ENCODE data around the gene GADD45B.

Gene GADD45B

GRCh38 chr19:2507109-2507508 is 31.2 kb downstream of the GADD45B start:
- CTCF ChIA-PET, result interaction anchor here (1.7 kb wide), 1 partner anchor 9 kb away, joined by 6 read pairs; no protein-coding TSS in a partner anchor
- DNase-seq (ENCODE audit: low read depth, low spot score), result no peak
- TF ChIP-seq, protein P1, sequence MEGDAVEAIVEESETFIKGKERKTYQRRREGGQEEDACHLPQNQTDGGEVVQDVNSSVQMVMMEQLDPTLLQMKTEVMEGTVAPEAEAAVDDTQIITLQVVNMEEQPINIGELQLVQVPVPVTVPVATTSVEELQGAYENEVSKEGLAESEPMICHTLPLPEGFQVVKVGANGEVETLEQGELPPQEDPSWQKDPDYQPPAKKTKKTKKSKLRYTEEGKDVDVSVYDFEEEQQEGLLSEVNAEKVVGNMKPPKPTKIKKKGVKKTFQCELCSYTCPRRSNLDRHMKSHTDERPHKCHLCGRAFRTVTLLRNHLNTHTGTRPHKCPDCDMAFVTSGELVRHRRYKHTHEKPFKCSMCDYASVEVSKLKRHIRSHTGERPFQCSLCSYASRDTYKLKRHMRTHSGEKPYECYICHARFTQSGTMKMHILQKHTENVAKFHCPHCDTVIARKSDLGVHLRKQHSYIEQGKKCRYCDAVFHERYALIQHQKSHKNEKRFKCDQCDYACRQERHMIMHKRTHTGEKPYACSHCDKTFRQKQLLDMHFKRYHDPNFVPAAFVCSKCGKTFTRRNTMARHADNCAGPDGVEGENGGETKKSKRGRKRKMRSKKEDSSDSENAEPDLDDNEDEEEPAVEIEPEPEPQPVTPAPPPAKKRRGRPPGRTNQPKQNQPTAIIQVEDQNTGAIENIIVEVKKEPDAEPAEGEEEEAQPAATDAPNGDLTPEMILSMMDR (IDR thresholded peaks at IDR 0.05; ENCODE audit: insufficient read depth, low read length, missing control alignments), result no peak
- POLR2A ChIA-PET, result interaction anchor here (0.6 kb wide), 1 partner anchor 29 kb away, joined by 3 read pairs; no protein-coding TSS in a partner anchor
- H3K4me3 ChIP-seq (ENCODE audit: low read depth, low read length), result no peak overlapping the region

DNA sequence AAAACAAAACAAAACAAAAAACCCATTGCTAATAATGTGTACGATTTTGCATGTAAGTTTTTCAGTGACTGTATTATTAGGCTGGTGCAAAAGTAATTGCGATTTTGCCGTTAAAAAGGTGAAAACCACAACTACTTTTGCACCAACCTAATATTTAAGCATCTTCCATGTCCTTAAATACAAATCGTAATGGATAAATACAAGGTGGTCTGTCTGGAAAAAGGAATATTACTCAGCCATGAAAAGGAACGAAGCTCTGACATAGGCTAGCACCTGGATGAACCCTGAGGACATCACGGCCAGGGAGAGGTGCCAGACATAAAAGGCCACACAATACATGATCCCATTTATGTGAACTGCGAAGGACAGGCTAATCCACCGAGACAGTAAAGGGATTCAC is 33.2 kb downstream of the GADD45B start:
- H3K4me3 ChIP-seq (ENCODE audit: low read depth, low read length), result no peak overlapping the region
- ChIA-PET CTCF (no interaction called here), POLR2A (interaction anchor here (1.1 kb wide), 1 partner anchor 33 kb away, joined by 3 read pairs; no protein-coding TSS in a partner anchor)
- DNase-seq (ENCODE audit: low read depth, low spot score), result no peak
- TF ChIP-seq, protein P1 (IDR thresholded peaks at IDR 0.05; ENCODE audit: insufficient read depth, low read length, missing control alignments), result no peak

GRCh38 chr19:2511570-2511969 is 35.6 kb downstream of the GADD45B start:
- TF ChIP-seq, protein P1 (IDR thresholded peaks at IDR 0.05; ENCODE audit: insufficient read depth, low read length, missing control alignments), result no peak
- no peak for DNase-seq (ENCODE audit: low read depth, low spot score)
- ChIA-PET CTCF (no interaction called here), POLR2A (no interaction called here)
- H3K4me3 ChIP-seq (ENCODE audit: low read depth, low read length), result no peak overlapping the region

- DNase-seq (ENCODE audit: low read depth, low spot score), result no peak
- CTCF ChIA-PET, result no interaction called here
- no peak overlapping the region for H3K4me3 ChIP-seq (ENCODE audit: low read depth, low read length)
- TF ChIP-seq, protein P1 (IDR thresholded peaks at IDR 0.05; ENCODE audit: insufficient read depth, low read length, missing control alignments), result no peak
- POLR2A ChIA-PET, result no interaction called here
Observed at GRCh38 chr19:2511991-2512390, 36.1 kb downstream of the GADD45B start.

- TF ChIP-seq, protein P1 (IDR thresholded peaks at IDR 0.05; ENCODE audit: insufficient read depth, low read length, missing control alignments), result no peak
- ChIA-PET CTCF (no interaction called here), POLR2A (no interaction called here)
- no peak overlapping the region for H3K4me3 ChIP-seq (ENCODE audit: low read depth, low read length)
- DNase-seq (ENCODE audit: low read depth, low spot score), result no peak
Observed at GRCh38 chr19:2512523-2513431, 36.9 kb downstream of the GADD45B start.

DNA sequence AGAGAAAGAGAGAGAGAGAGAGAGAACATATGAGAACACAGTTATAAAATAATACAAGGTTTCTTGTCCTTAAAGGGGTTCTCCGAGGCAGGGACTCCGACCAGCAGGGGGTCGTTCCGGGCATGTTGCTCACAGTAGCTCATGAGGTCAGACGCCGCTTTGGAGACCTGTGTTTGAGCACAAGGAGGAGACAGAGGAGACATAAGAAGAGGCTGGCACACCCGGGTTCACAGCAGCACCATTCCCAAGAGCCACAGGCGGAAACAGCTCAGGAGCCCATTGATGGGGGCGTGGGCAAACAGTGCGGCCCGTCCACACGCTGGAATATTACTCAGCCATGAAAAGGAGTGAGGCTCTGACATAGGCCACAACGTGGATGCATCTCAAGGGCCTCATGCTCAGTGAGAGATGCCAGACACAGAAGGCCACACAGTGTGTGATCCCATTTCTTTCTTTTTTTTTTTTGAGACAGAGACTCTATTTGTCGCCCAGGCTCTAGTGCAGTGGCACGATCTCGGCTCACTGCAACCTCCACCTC is 39.1 kb downstream of the GADD45B start:
- H3K4me3 ChIP-seq (ENCODE audit: low read depth, low read length), result no peak overlapping the region
- CTCF ChIA-PET, result no interaction called here
- no peak for DNase-seq (ENCODE audit: low read depth, low spot score)
- POLR2A ChIA-PET, result no interaction called here
- TF ChIP-seq, protein P1 (IDR thresholded peaks at IDR 0.05; ENCODE audit: insufficient read depth, low read length, missing control alignments), result no peak
